Measurements from ENCODE around the gene TLR8.

TLR8 gene

GRCh38 chrX:12967711-12968465 is 61.5 kb downstream of the TLR8 start:
- in situ Hi-C loops (cut with HindIII; ENCODE audit: low sequenced_read_pairs): no loop called here
- DNase-seq (ENCODE audit: low read depth, low spot score): no peak
- TF ChIP-seq CTCF (IDR thresholded peaks at IDR 0.05; ENCODE audit: low read depth, low read length): no peak
- no peak overlapping the region for H3K4me3 ChIP-seq (ENCODE audit: low read depth, low read length)

- peak; percentile 62 for TF ChIP-seq CTCF (IDR thresholded peaks at IDR 0.05; ENCODE audit: low read depth, low read length)
- H3K4me3 ChIP-seq (ENCODE audit: low read depth, low read length): no peak overlapping the region
- in situ Hi-C loops (cut with HindIII; ENCODE audit: low sequenced_read_pairs): no loop called here
- DNase-seq (ENCODE audit: low read depth, low spot score): peak; percentile 74
Observed at GRCh38 chrX:12970691-12971202, 64.3 kb downstream of the TLR8 start.

DNA sequence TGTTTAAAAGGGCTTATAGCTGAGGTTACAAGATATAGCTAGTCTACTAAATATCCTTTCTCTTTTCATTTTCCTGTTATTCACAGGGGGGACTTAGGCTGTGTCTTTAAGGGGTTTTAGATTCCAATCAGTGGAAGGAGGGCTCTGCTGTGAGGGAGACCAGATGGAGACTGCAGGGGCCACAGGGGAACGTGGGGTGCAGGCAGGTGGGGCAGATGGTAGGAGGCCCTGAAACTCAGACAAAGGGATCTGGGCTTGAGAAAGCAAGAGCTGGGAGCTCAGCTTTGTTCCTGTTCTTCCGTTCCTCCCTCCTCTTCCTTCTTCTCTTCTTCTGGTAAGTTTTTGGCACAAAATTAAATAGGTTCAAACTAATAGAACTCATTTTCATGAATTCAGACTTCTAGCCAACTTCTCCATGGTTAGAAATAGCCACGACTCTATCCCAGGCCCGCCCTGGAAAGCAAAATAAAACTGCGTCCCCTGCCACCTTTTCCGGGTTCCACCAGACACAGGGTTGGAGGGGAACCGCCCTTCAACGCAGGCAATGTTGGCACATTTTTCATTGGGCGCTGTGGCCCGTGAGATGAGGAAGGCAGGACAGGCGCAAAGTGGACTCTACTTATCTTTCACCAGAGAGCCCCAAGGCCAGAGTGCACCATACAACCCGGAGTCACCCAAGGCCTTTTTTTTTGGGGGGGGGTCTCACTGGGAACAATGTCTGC is 65.0 kb downstream of the TLR8 start:
- TF ChIP-seq CTCF (IDR thresholded peaks at IDR 0.05; ENCODE audit: low read depth, low read length): no peak
- in situ Hi-C loops (cut with HindIII; ENCODE audit: low sequenced_read_pairs): no loop called here
- H3K4me3 ChIP-seq (ENCODE audit: low read depth, low read length): no peak overlapping the region
- DNase-seq (ENCODE audit: low read depth, low spot score): no peak

- in situ Hi-C loops (cut with HindIII; ENCODE audit: low sequenced_read_pairs): no loop called here
- no peak overlapping the region for H3K4me3 ChIP-seq (ENCODE audit: low read depth, low read length)
Observed at GRCh38 chrX:12972243-12972642, 65.8 kb downstream of the TLR8 start.

More at GRCh38 chrX:12972243-12972642, 65.8 kb downstream of the TLR8 start:
- TF ChIP-seq CTCF (IDR thresholded peaks at IDR 0.05; ENCODE audit: low read depth, low read length): no peak
- DNase-seq (ENCODE audit: low read depth, low spot score): no peak

All from astrocyte of the spinal cord (primary cell).